ENCODE data around the gene SCPEP1.
"Not testable (repeated sequence)": the region's sequence is repeated elsewhere in the genome, so short reads cannot be mapped to it uniquely, and the experiment has no call there.

Gene SCPEP1

GRCh38 chr17:56977673-56978395 lies at the start of gene SCPEP1:
Gene SCPEP1 (plus strand): TSS chr17:56978131. CDS start chr17:56978160, 29 bp downstream.
- DNase-seq (ENCODE audit: low read depth) = peak; percentile 92

GRCh38 chr17:56928586-56928985 lies 49.3 kb upstream of the SCPEP1 start:
- DNase-seq (ENCODE audit: low read depth) = no peak

GRCh38 chr17:56929362-56929969 lies 48.5 kb upstream of the SCPEP1 start:
- peak; percentile 58 for DNase-seq (ENCODE audit: low read depth)

- DNase-seq (ENCODE audit: low read depth) = no peak
These were observed 47.1 kb upstream of the SCPEP1 start for GRCh38 chr17:56930739-56931337.

GRCh38 chr17:56933151-56933745 lies 44.7 kb upstream of the SCPEP1 start:
- no peak for DNase-seq (ENCODE audit: low read depth)

GRCh38 chr17:56933868-56934267 lies 44.1 kb upstream of the SCPEP1 start:
- DNase-seq (ENCODE audit: low read depth) = no peak

- peak; percentile 32 for DNase-seq (ENCODE audit: low read depth)
These were observed 43.7 kb upstream of the SCPEP1 start for GRCh38 chr17:56934280-56934679.

GRCh38 chr17:56935461-56935860 lies 42.5 kb upstream of the SCPEP1 start:
- DNase-seq (ENCODE audit: low read depth) = no peak

- no peak for DNase-seq (ENCODE audit: low read depth)
These were observed 41.1 kb upstream of the SCPEP1 start for GRCh38 chr17:56936697-56937322.

- DNase-seq (ENCODE audit: low read depth) = peak; percentile 67
These were observed 40.2 kb upstream of the SCPEP1 start for GRCh38 chr17:56937687-56938086.

GRCh38 chr17:56938206-56938605 lies 39.7 kb upstream of the SCPEP1 start:
- peak; percentile 73 for DNase-seq (ENCODE audit: low read depth)

- peak; percentile 87 for DNase-seq (ENCODE audit: low read depth)
These were observed 38.0 kb upstream of the SCPEP1 start for GRCh38 chr17:56939869-56940484.

GRCh38 chr17:56943505-56944125 lies 34.3 kb upstream of the SCPEP1 start:
- DNase-seq (ENCODE audit: low read depth) = peak; percentile 57

- no peak for DNase-seq (ENCODE audit: low read depth)
These were observed 31.9 kb upstream of the SCPEP1 start for GRCh38 chr17:56945938-56946505.

- DNase-seq (ENCODE audit: low read depth) = no peak
These were observed 30.2 kb upstream of the SCPEP1 start for GRCh38 chr17:56947741-56948140.

- DNase-seq (ENCODE audit: low read depth) = peak; percentile 57
These were observed 29.4 kb upstream of the SCPEP1 start for GRCh38 chr17:56948491-56948890.

- no peak for DNase-seq (ENCODE audit: low read depth)
These were observed 28.3 kb upstream of the SCPEP1 start for GRCh38 chr17:56949595-56949994.

GRCh38 chr17:56956992-56957391 lies 20.9 kb upstream of the SCPEP1 start:
- no peak for DNase-seq (ENCODE audit: low read depth)

- peak; percentile 95 for DNase-seq (ENCODE audit: low read depth)
These were observed 17.1 kb upstream of the SCPEP1 start, which contains the start of gene COIL for GRCh38 chr17:56960596-56961538. Gene COIL (minus strand): TSS chr17:56961050. CDS start chr17:56961019, 31 bp downstream.

GRCh38 chr17:56965241-56965640 lies 12.7 kb upstream of the SCPEP1 start:
- not testable (repeated sequence) for DNase-seq (ENCODE audit: low read depth)

All from ELR (cell line).